IPS-11a (cell line): ENCODE results near the gene KIRREL3.

Experiments used
- H3K4me3 ChIP-seq: one replicate; pipeline ENCODE4 v1.5.1; 2013; ENCODE audit warnings: low read depth, low read length, control low read depth

KIRREL3 gene

GRCh38 chr11:126997641-126998040 lies 2.9 kb downstream of the KIRREL3 start:
- H3K4me3 ChIP-seq: no peak overlapping the region

- no peak overlapping the region for H3K4me3 ChIP-seq
Observed at GRCh38 chr11:126997196-126997595, 3.4 kb downstream of the KIRREL3 start.

- H3K4me3 ChIP-seq: no peak overlapping the region
Observed at GRCh38 chr11:126996036-126996804, 4.3 kb downstream of the KIRREL3 start.

GRCh38 chr11:126993599-126993998 lies 7.0 kb downstream of the KIRREL3 start:
- no peak overlapping the region for H3K4me3 ChIP-seq

GRCh38 chr11:126992804-126993111 lies 7.8 kb downstream of the KIRREL3 start:
- H3K4me3 ChIP-seq: no peak overlapping the region

GRCh38 chr11:126992065-126992803 lies 8.3 kb downstream of the KIRREL3 start:
- no peak overlapping the region for H3K4me3 ChIP-seq

- H3K4me3 ChIP-seq: no peak overlapping the region
Observed at GRCh38 chr11:126991596-126991995, 9.0 kb downstream of the KIRREL3 start.

GRCh38 chr11:126990716-126991480 lies 9.7 kb downstream of the KIRREL3 start:
- H3K4me3 ChIP-seq: no peak overlapping the region

- no peak overlapping the region for H3K4me3 ChIP-seq
Observed at GRCh38 chr11:126989942-126990715, 10.4 kb downstream of the KIRREL3 start.

GRCh38 chr11:126988655-126989054 lies 11.9 kb downstream of the KIRREL3 start:
- no peak overlapping the region for H3K4me3 ChIP-seq

GRCh38 chr11:126981635-126982034 lies 18.9 kb downstream of the KIRREL3 start:
- H3K4me3 ChIP-seq: no peak overlapping the region

- H3K4me3 ChIP-seq: no peak overlapping the region
Observed at GRCh38 chr11:126978911-126979310, 21.7 kb downstream of the KIRREL3 start.

- H3K4me3 ChIP-seq: no peak overlapping the region
Observed at GRCh38 chr11:126978165-126978564, 22.4 kb downstream of the KIRREL3 start.

GRCh38 chr11:126973051-126973450 lies 27.5 kb downstream of the KIRREL3 start:
- no peak overlapping the region for H3K4me3 ChIP-seq

- H3K4me3 ChIP-seq: no peak overlapping the region
Observed at GRCh38 chr11:126971305-126971704, 29.3 kb downstream of the KIRREL3 start.

GRCh38 chr11:126969865-126970479 lies 30.6 kb downstream of the KIRREL3 start:
- no peak overlapping the region for H3K4me3 ChIP-seq

- H3K4me3 ChIP-seq: no peak overlapping the region
Observed at GRCh38 chr11:126968915-126969314, 31.7 kb downstream of the KIRREL3 start.

- no peak overlapping the region for H3K4me3 ChIP-seq
Observed at GRCh38 chr11:126965331-126965730, 35.2 kb downstream of the KIRREL3 start.

- H3K4me3 ChIP-seq: no peak overlapping the region
Observed at GRCh38 chr11:126963603-126964363, 36.8 kb downstream of the KIRREL3 start.

- no peak overlapping the region for H3K4me3 ChIP-seq
Observed at GRCh38 chr11:126963115-126963514, 37.5 kb downstream of the KIRREL3 start.
